HEK293 (cell line): ENCODE results near the gene RBPJL.

ENCODE experiments used
- CTCF ChIA-PET: fragments of 350-600 bp; formaldehyde crosslinking; extraction: SDS; loops from one replicate; lab custom pipeline; 2021; ENCODE audit warnings: antibody characterized with exemption; lab: Yijun Ruan, JAX
- POLR2A ChIA-PET: fragments of 300-600 bp; formaldehyde crosslinking; extraction: SDS; loops from one replicate; lab custom pipeline; 2020; ENCODE audit warnings: antibody characterized with exemption, inconsistent platforms; lab: Yijun Ruan, JAX
- H3K27ac ChIP-seq: fragments of 200-500 bp; sonication (Bioruptor generic); 2 replicates; pipeline ENCODE4 v1.5.1; 2014; ENCODE audit warnings: low read depth, low read length, control low read depth, inconsistent platforms; ENCODE audit errors: extremely low read depth
- H3K36me3 ChIP-seq, 2 experiments: fragments of 200-500 bp in 1 of 2; sonication (Bioruptor generic) in 1 of 2; 1 replicate in 1 of 2; 2 replicates in 1 of 2; pipeline ENCODE4 v1.5.1; 2014 to 2017; ENCODE audit warnings: inconsistent platforms in 2 of 2, low read length in 2 of 2; ENCODE audit not compliant: control insufficient read depth in 2 of 2, insufficient read depth in 1 of 2
- H3K4me1 ChIP-seq: fragments of 200-500 bp; sonication (Bioruptor generic); 2 replicates; pipeline ENCODE4 v1.5.1; 2014; ENCODE audit warnings: mild to moderate bottlenecking, low read length, inconsistent platforms; ENCODE audit not compliant: control insufficient read depth, insufficient read depth
- H3K4me3 ChIP-seq: 2 replicates; pipeline ENCODE4 v1.5.1; 2011; ENCODE audit warnings: low read depth, mild to moderate bottlenecking, control low read depth, low read length, moderate library complexity
- H3K9me3 ChIP-seq: fragments of 200-500 bp; sonication (Bioruptor generic); 2 replicates; pipeline ENCODE4 v1.5.1; 2014; ENCODE audit warnings: low read depth, low read length, inconsistent platforms; ENCODE audit not compliant: control insufficient read depth, insufficient read depth
- EGR2 ChIP-seq: fragments of 450-650 bp; formaldehyde crosslinking; IDR thresholded peaks from 2 replicates; pipeline ENCODE4 v1.5.1; 2016; ENCODE audit warnings: low read depth, missing biosample characterization, missing genetic modification characterization
- FEZF1 ChIP-seq: fragments of 450-650 bp; formaldehyde crosslinking; IDR thresholded peaks from 2 replicates; pipeline ENCODE4 v1.5.1; 2016; ENCODE audit warnings: missing biosample characterization, missing genetic modification characterization
- GLI4 ChIP-seq: fragments of 450-650 bp; formaldehyde crosslinking; IDR thresholded peaks from 2 replicates; pipeline ENCODE4 v1.5.1; 2016; ENCODE audit warnings: missing biosample characterization, missing genetic modification characterization
- HOXC10 ChIP-seq: sonication (generic); formaldehyde crosslinking; IDR thresholded peaks from 2 replicates; pipeline ENCODE4 v1.8.1; 2023; ENCODE audit warnings: mild to moderate bottlenecking, missing genetic modification reagents
- KLF16 ChIP-seq: fragments of 450-650 bp; formaldehyde crosslinking; IDR thresholded peaks from 2 replicates; pipeline ENCODE4 v1.5.1; 2017; ENCODE audit warnings: missing biosample characterization, missing genetic modification characterization
- SCRT1 ChIP-seq: fragments of 450-650 bp; formaldehyde crosslinking; IDR thresholded peaks from 2 replicates; pipeline ENCODE4 v1.5.1; 2016; ENCODE audit warnings: missing biosample characterization, missing genetic modification characterization, borderline replicate concordance
- YY2 ChIP-seq: fragments of 450-650 bp; formaldehyde crosslinking; IDR thresholded peaks from 2 replicates; pipeline ENCODE4 v1.5.1; 2016; ENCODE audit warnings: missing biosample characterization, missing genetic modification characterization
- ZBTB21 ChIP-seq: fragments of 450-650 bp; formaldehyde crosslinking; IDR thresholded peaks from 2 replicates; pipeline ENCODE4 v1.5.1; 2017; ENCODE audit warnings: missing biosample characterization, missing genetic modification characterization
- ZFHX2 ChIP-seq: fragments of 450-650 bp; formaldehyde crosslinking; conservative IDR thresholded peaks from 2 replicates; pipeline ENCODE4 v1.5.1; 2016; ENCODE audit warnings: missing biosample characterization, missing genetic modification characterization
- ZIC2 ChIP-seq: fragments of 450-650 bp; formaldehyde crosslinking; IDR thresholded peaks from 2 replicates; pipeline ENCODE4 v1.5.1; 2016; ENCODE audit warnings: missing biosample characterization, missing genetic modification characterization
- ZNF175 ChIP-seq: fragments of 450-650 bp; formaldehyde crosslinking; IDR thresholded peaks from 2 replicates; pipeline ENCODE4 v1.5.1; 2016; ENCODE audit warnings: missing biosample characterization, missing genetic modification characterization
- ZNF221 ChIP-seq: fragments of 450-650 bp; formaldehyde crosslinking; IDR thresholded peaks from 2 replicates; pipeline ENCODE4 v1.5.1; 2017; ENCODE audit warnings: missing biosample characterization, missing genetic modification characterization, borderline replicate concordance
- ZNF274 ChIP-seq, 2 experiments: fragments of 200-500 bp in 1 of 2; fragments of 450-650 bp in 1 of 2; sonication (Bioruptor generic) in 1 of 2; formaldehyde crosslinking in 1 of 2; IDR thresholded peaks; 2 replicates each; pipeline versions ENCODE4 v1.5.1 to v1.6.1; 2014 to 2016; ENCODE audit warnings: borderline replicate concordance in 1 of 2, inconsistent platforms in 1 of 2, low read length in 1 of 2, missing biosample characterization in 1 of 2, missing genetic modification characterization in 1 of 2
- ZNF311 ChIP-seq: fragments of 450-650 bp; formaldehyde crosslinking; IDR thresholded peaks from 2 replicates; pipeline ENCODE4 v1.5.1; 2017; ENCODE audit warnings: missing biosample characterization, missing genetic modification characterization, borderline replicate concordance
- ZNF530 ChIP-seq: fragments of 450-650 bp; formaldehyde crosslinking; IDR thresholded peaks from 2 replicates; pipeline ENCODE4 v1.5.1; 2016; ENCODE audit warnings: low read depth, missing biosample characterization, missing genetic modification characterization
- ZNF707 ChIP-seq: fragments of 450-650 bp; formaldehyde crosslinking; IDR thresholded peaks from 2 replicates; pipeline ENCODE4 v1.5.1; 2016; ENCODE audit warnings: missing biosample characterization, missing genetic modification characterization
- TF ChIP-seq, protein P1 (sequence below): fragments of 450-650 bp; formaldehyde crosslinking; IDR thresholded peaks from 2 replicates; pipeline ENCODE4 v1.5.1; 2016; ENCODE audit warnings: missing biosample characterization, missing genetic modification characterization

RBPJL gene

DNA sequence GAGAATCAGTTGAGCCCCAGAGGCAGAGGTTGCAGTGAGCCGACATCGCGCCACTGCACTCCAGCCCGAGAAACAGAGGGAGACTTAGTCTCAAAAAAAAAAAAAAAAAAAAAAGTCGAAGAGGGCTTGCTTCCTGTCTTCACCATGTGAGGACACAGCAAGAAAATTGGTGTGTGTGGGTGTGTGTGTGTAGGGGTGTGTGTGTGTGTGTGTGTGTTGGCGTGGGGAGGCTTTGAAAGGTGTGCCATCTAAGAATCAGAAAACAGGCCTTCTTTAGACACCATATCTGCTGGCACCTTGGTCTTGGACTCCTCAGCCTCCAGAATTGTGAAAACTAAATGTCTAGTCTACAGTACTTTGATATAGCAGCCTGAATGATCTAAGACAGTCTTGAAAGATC is 6.9 kb upstream of the RBPJL start:
- TF ChIP-seq ZFHX2 (peak; percentile 84), ZNF707 (tag by site-specific recombination) (no peak), EGR2 (tag by site-specific recombination) (peak; percentile 90), ZNF274 (IDR thresholded peaks at IDR 0.05; ENCODE audit: low read length) (no peak), ZNF274 (tag by site-specific recombination; IDR thresholded peaks at IDR 0.05; ENCODE audit: borderline replicate concordance) (no peak)
- no peak overlapping the region for H3K4me3 ChIP-seq
- POLR2A ChIA-PET = no interaction called here
- CTCF ChIA-PET = interaction anchor here (0.9 to 2.4 kb wide), 3 partner anchors 10 to 23 kb away, joined by 3 to 13 read pairs (median 6); no protein-coding TSS in a partner anchor
- H3K36me3 ChIP-seq = no peaks in the 10 kb centered on the region
- H3K4me1 ChIP-seq = 0 out of 2 replicates have a peak, but pooled peaks cover 3% of the 10 kb centered on the region
- H3K27ac ChIP-seq = no peak overlapping the region
- no peaks in the 10 kb centered on the region for H3K9me3 ChIP-seq

DNA sequence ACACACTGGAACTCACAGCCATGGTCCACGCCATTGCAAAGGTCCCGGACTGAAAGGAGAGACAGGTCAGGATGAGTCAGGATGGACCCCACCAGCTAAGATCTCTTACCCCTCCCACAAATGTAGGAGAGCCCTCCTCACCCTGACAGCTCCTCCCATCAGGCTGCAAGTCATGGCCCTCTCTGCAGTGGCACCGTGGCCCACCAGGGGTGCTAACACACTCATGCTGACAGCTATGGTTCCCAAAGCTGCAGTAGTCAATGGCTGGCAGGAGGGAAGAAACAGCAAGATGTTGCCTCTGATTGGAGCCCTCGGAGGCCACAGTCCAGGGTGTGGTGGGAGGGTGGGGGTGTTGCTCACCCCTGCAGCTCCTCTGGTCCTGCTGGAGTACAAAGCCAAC is 5.7 kb upstream of the RBPJL start:
- ChIA-PET POLR2A (interaction anchor here (0.8 kb wide), 1 partner anchor 115 kb away, joined by 5 read pairs; the partner anchor contains the start of gene PIGT), CTCF (interaction anchor here (0.5 to 2.4 kb wide), 16 partner anchors 9 to 475 kb away, joined by 3 to 13 read pairs (median 4); no protein-coding TSS in a partner anchor)
- H3K9me3 ChIP-seq = no peaks in the 10 kb centered on the region
- 0 out of 2 replicates have a peak, but pooled peaks cover 3% of the 10 kb centered on the region for H3K4me1 ChIP-seq
- H3K27ac ChIP-seq = no peak overlapping the region
- TF ChIP-seq ZNF530 (no peak), FEZF1 (tag by site-specific recombination) (no peak), HOXC10 (CRISPR knock-in tag) (no peak), EGR2 (tag by site-specific recombination) (peak; percentile 27; the same call in 1 of the 2 replicates), ZNF311 (tag by site-specific recombination) (no peak), KLF16 (no peak), YY2 (tag by site-specific recombination) (peak; percentile 16; the same call in 1 of the 2 replicates), ZNF221 (tag by site-specific recombination) (no peak), GLI4 (no peak), ZIC2 (tag by site-specific recombination) (peak; percentile 96), ZBTB21 (tag by site-specific recombination) (no peak), SCRT1 (tag by site-specific recombination) (no peak)
- TF ChIP-seq, protein P1, sequence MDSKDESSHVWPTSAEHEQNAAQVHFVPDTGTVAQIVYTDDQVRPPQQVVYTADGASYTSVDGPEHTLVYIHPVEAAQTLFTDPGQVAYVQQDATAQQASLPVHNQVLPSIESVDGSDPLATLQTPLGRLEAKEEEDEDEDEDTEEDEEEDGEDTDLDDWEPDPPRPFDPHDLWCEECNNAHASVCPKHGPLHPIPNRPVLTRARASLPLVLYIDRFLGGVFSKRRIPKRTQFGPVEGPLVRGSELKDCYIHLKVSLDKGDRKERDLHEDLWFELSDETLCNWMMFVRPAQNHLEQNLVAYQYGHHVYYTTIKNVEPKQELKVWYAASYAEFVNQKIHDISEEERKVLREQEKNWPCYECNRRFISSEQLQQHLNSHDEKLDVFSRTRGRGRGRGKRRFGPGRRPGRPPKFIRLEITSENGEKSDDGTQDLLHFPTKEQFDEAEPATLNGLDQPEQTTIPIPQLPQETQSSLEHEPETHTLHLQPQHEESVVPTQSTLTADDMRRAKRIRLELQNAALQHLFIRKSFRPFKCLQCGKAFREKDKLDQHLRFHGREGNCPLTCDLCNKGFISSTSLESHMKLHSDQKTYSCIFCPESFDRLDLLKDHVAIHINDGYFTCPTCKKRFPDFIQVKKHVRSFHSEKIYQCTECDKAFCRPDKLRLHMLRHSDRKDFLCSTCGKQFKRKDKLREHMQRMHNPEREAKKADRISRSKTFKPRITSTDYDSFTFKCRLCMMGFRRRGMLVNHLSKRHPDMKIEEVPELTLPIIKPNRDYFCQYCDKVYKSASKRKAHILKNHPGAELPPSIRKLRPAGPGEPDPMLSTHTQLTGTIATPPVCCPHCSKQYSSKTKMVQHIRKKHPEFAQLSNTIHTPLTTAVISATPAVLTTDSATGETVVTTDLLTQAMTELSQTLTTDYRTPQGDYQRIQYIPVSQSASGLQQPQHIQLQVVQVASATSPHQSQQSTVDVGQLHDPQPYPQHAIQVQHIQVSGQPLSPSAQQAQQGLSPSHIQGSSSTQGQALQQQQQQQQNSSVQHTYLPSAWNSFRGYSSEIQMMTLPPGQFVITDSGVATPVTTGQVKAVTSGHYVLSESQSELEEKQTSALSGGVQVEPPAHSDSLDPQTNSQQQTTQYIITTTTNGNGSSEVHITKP (tag by site-specific recombination) = no peak
- no peak overlapping the region for H3K4me3 ChIP-seq
- H3K36me3 ChIP-seq = no peaks in the 10 kb centered on the region

DNA sequence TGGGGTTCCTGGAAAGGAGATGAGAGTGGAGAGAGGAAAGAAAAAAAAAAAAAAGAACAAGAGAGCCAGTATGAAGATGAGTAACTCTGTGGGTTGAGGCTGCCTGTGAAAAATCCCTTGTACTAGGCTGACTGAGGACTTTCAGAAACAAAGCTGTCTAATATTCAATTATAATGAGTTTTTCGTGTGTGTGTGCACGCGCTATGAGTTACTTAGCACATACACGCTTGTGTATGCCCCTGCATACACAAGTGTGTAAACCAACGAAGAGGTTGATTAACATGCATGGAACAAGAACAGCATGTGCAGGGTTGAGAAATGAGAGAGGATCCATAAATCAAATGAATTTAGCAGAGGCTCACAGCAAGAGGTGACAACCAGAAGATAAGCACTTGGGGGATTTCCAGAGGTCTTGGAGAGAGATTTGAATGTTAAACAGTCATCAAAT is 4.8 kb upstream of the RBPJL start:
- Histone ChIP-seq H3K9me3 (no peaks in the 10 kb centered on the region), H3K36me3 (no peaks in the 10 kb centered on the region), H3K4me3 (no peak overlapping the region), H3K4me1 (0 out of 2 replicates have a peak, but pooled peaks cover 3% of the 10 kb centered on the region), H3K27ac (no peak overlapping the region)
- CTCF ChIA-PET = interaction anchor here (0.6 to 2.5 kb wide), 13 partner anchors 8 to 1196 kb away, joined by 3 to 19 read pairs (median 4); no protein-coding TSS in a partner anchor
- TF ChIP-seq ZIC2 (tag by site-specific recombination) (peak; percentile 75), ZNF175 (no peak)
- POLR2A ChIA-PET = interaction anchor here (0.6 kb wide), 1 partner anchor 990 kb away, joined by 4 read pairs; no protein-coding TSS in a partner anchor
